GM19238 (cell line): ENCODE measurements around the gene MTURN.

Source experiments
- DNase-seq: peaks from one replicate; pipeline ENCODE4 v3.0.0; 2011; ENCODE audit warnings: low spot score; ENCODE audit not compliant: insufficient read length

MTURN gene

DNA sequence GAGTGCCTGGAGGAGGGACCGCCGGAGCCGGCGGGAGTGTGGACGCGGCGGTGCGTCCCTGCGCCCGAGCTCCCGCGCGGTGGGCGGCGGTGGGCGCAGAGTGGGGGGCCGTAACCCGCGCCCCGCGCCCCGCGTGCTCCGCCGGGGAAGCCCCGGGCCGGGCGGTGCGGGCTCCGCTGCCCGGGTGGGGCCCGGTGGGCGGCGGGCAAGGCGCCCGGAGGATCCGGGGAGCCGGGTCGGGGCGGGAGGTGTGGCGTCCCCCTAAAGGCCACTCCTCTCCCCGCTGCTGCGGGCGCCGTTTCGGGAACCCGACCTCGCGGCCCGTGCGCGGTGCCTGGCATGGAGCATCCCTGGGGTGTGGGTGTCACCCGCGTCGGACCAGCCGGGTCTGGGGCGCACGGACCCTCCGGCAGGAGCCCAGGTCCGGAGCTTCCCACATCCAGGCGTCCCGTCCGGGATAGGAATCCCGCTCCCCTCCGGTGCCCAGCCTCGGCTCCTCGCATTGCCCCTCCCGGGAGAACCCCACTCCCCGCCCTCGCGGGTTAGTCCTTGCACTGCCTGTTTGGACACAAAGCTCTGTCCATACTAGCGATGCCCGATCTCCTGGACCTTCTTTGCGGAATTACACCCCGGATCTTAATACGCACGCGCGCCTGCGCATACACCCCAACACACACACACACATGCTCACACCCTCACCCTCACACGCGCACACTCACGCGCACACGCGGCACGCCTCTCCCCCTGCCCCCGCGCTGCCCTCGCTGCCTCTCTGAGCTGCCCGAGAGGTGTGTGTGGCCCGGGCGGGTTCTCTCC, 723 bp downstream of the MTURN start:
- DNase-seq = peak; percentile 27

DNA sequence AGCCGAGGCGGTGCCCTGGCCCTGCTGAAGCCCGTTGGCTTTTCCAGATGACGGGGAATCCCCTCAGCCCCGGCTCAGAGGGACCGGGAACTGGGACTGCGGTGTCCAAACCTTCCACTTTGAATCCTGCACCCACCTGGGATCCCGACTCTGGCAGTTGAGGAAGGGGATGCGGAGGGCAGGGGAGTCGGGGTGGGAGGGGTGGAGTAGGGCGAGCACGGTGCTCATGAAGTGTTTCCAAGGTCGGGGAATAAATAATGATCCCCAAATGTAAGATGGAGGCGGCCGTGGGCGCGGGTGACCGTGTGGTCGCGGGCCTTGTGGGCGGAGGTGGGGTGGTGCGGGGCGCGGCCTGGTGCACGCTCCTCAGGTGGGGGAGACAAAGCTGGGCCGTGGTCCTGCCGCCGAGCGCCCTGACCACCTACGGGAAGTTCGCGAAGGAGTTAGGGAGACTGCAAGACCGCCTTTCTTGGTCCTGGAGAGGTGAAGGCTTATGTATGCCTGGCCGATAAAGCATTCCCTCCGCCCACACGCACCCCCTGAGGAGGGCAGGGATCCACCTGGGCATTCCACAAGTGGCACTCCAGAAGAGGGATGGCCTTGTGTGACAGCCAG, 1.4 kb downstream of the MTURN start:
- no peak for DNase-seq

DNA sequence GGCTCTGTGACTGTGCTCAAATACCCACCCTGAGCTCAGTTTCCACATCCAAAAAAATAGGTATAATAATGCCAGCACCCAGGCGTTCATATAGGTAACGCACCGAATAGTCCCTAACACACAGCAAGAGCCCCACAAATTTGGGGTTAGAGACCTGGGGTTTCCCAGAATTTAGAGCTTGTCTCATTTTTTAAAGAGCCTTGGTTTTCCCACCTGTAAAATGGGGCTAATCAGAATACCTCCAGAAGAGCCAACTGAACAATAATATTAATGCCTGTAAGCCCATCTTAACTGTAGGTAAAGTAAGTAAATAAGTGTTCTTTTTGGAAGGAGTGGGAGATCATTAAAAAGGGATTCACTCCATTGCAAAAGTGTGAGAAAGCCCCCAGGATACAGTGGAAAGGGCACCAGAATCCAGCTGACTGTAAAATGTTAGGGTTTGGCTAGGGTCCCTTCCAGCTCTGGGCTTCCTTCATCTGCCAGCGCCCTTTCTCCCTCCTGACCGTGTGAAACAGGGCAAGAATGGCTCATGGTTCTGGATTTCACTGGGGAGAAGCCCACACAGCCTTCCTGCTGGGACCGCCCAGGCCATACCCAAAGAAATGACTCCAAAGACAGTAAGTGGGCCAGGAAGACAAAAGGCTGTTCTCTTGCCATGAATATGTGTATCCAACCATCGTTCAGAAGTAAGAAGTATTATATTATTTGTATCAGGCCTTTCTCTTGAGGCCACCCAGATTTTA, 2.1 kb downstream of the MTURN start:
- DNase-seq = no peak

DNA sequence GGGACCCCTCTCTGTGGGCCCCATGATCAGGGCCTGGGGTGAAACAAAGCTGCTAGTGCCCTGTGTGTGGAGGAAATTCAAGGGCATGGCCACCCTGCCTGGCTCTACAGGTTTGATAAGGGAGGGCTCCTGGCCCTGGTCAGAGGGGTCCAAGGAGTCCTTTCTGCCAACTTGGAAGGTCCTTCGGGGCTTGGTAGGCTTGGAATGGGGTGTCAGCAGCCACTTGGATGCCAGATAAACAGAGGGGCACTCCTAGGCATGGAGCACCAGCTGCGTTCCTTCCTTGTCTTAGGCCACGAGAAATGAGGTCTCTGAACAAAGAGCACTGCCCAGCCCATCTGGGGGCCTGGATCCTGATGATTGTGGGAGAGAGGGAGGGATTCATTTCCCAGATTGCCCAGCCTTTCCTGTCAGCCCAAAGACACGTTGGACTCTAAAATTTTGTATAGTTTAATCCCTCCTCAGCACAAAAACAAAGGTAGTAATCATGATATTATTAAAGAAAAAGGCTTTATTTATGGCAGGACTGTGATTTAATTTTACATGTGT, 5.1 kb downstream of the MTURN start:
- DNase-seq = no peak

DNA sequence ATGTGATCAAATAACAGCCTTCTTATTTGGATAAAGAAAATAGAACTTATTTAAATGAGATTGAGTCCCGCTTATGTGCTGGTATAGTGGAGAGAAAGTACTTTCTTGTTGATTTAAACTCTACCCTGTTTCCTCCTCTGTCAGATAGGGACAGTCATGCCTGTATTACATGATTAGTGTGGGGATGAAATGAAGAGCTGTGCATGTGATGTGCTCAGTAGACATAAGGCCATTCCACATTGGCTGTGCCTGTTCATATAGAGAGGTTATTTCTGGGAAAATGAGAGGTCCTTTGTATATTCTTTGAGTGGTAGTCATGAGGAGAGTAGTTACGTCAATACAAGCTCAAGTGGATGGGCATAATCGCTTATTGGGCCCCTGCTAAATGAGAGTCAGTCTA, 5.7 kb downstream of the MTURN start:
- no peak for DNase-seq

DNA sequence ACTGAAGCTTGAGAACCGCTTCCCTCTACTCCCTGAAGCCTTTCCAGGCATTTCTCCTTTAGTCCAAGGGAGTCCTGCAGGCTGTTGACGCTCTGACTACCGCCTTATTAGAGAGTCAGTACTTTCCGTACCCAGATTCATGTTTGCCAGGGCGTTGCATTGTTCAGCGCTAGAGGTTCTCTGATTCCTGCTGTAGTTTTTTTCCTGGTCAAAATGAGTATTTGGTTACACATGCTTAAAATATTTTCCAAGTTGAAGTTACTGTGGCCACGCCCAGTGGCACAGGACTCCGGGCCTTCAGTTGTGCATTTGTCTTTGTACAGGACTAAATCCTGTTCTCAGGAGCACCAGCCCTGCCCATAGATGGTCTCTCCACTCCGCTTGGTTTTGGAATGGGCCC, 7.9 kb downstream of the MTURN start:
- DNase-seq = no peak

DNA sequence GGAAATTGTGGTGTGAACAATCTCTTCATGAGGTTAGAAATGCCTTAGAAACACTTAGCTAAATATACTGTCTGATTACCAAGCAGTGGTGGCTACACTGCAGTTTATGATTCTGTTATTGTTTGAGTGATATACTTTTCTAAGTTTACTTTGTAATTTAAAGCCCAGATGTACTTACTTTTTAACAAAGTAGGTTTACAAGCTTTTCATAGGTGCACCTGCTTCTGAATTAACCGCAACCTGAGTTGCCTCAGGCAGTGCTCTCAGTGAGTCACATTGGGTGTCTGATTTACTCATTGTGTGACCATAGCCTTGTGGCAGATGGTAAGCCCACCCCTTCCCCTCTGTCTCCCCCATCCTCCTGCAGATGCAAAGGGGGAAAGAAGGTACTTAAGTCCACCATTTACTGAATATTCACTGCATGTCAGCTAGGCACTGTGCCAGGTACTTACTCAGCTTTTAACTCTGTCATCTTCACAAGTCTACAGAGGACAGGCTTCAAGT, 9.0 kb downstream of the MTURN start:
- DNase-seq = no peak

DNA sequence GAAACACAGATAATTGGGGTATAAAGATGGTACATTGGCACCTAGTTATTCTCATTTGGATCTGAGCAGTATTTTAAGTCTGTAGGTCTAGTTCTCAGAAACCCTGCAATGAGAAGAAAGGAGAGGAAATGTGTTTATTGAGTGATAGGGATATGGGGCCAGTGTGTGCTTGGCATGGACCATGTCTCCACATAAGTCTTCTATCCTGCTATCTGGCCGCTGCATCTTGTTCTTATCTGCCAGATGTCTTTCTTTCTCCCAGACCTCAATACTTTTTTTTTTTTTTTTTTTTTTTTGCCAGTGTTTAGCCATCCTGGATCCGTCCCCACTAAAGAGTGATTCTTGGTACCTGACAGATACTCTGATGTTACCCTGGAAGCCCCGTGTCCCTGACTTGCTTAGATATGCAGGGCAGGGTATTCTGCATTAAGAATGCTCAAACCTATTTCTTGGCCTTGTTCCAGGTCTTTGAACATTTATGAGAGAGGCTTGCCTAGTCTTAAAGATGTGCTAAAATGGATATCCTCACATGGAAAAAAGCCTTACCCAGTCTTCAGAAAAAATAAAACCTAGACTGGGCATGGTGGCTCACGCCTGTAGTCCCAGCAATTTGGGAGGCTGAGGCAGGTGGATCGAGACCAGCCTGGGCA, 10.0 kb downstream of the MTURN start:
- DNase-seq = no peak

DNA sequence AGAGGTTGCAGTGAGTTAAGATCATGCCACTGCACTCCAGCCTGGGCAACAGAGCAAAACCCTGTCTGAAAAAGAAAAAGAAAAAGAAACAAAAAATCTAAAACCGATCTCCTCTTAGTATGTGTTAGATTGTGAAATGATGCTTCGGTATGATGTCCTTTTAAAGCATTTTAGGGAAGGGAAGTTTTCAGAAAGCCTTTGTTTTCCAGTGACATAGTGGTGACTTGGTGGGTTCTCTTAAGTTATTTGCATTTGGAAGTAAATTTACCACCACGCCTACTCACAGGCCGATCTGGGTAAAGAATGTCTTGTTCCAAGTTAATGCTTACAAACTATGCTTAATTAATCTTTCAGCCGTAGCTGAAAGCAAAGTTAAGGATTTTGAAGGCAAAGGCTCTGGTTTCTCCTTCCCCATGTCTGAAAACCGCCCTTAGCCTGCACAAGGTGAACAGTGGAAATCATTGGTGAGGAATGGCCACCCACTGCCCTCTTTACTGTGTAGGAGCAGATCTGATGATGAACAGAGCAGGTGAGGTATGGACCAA, 10.7 kb downstream of the MTURN start:
- DNase-seq = no peak

DNA sequence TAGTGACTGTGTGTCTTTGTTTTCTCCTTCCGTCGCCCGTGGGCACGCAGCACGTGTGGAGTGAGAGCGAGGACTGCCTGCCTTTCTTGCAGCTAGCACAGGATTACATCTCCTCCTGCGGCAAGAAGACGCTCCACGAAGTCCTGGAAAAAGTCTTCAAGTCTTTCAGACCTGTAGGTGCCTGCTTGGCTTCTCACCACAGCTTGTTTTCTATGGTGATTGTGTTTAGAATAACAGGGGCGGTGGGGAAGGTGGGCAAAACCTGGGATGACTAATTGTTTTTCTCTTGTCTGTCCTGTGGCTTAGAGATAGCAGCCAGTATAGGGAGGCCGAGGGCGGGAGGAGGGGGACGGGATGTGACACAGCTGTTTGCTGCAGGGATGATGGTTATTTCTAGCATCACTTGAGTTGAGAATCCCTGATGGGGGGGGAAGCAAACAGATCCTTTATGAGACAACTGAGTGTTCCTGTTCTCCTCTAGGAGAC, 11.4 kb downstream of the MTURN start:
- DNase-seq = no peak

DNA sequence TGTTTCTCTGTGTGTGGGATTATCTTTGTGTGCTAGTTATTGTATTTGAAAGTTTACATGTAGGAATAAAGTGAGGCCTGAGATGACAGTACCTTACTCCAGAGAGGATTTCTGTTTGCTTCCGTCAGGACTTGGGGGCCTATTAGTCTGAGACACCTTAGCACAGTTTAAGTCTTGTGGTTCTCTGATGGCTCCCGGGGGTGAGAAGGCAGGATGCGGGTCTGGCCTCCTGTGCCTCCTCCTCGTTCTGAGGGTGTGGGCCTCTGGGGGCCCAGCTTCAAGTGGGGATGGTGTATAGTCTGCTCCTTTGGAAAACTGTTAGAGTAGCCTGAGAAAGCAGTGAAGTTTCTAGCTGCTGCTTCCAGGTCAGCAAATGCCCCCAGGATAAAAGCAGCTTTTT, 12.4 kb downstream of the MTURN start:
- DNase-seq = no peak

DNA sequence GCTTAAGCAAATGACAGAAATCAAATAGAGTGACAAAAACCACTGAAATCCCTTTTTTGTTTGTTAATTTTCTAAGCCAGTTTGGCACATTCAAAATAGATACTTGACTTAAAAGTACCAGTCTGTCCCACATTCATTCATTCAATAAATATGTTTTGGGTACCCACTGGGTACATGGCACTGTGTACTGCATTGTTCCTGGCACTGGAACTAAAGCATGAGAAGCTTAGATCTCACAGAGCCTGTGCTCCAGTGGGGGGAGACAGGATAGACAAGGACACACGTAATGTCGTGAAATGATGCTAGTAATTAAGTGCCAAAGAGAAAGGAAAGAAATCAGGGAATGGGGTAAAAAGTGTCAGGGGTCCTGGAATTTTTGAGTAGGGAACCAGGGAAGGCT, 13.0 kb downstream of the MTURN start:
- DNase-seq = no peak

DNA sequence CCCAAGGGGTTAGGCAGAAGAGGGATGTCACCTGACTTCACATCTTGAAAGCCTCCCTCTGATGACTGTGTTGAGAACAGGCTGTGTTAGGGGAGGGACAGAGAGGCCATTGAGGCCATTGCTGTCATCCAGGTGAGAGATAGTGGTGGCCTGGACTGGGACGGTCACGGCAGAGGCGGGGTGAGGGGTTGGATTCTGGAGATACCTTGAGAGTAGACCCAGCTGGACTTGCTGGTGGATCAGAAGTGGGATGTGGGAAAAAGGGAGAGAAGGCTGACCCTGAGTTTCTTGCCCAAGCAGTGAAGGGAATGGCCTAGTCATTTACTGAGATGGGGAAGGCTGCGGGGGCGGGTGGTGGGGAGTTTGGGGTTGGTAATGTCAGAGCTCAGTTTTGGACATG, 13.6 kb downstream of the MTURN start:
- no peak for DNase-seq

DNA sequence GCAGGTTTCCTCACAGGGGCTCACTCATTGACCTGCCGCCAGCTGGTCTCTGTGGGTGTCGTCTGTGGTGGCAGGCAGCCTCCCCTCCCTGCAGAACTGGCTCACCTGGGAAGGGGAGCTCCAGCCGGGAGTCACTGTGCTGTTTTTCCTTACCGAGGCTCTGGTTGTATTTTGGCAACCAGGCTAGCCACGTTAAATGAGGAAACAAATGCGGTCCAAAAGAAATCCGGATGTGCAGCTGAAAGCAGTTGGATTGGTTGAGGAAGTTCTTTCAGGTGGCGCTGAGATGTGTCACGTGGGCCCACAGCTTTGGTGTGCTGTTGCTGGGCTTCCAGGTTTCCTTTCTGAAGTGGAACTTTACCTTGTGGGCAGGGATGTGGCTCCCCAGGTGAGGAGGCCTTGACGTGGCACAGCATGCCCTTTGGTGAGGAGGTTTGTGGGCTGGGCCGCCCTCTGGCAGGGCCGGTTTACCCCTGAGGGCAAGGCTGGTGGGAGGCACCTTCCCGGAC, 14.2 kb downstream of the MTURN start:
- DNase-seq = no peak

DNA sequence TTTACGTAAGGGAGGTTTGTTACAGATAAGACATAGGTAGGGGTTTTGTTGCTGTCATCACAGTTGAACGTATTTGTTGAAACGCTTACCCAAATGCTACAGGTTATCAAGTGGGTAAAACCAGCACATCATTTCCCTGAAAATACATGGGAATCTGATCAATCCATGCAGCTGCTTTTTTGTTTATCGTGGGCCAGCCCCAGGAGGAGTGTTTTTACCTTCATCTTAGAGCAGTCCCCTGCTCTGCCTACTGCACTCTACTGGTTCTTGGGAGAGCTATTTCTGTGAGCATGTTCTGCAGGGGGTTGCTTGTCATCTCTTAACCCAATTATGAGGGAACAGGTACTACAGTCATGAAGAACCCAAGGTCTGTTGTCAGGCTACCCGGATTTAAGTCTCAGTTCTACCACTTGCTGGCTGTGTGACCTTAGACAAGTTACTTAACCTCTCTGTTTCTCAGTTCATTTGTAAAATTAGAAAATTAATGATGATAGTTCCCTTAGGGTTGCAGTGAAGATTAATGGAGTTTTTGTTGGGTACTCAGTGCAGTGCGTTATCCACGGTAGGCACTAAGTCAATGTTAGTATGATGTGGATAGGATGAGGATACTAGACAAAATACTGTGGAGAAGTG, 15.0 kb downstream of the MTURN start:
- no peak for DNase-seq

DNA sequence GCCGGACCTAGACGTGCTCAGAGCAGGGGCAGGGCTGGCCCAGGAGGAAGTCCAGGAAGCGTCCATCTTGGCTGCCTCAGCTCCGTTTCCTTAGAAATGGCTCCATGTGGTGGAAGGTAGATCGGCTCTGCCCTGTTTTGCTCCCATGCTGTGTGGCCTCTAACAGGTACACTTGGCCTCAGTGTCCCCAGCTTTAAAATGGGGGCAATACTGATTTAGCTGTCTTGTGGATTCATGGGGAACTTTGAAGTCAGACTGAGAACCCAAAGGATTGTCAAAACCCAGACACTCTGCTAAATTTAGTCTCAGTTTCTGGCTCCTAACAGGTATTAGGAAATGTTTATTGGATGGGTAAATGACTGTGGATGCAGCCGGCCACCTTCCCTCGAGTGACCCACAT, 15.9 kb downstream of the MTURN start:
- no peak for DNase-seq

DNA sequence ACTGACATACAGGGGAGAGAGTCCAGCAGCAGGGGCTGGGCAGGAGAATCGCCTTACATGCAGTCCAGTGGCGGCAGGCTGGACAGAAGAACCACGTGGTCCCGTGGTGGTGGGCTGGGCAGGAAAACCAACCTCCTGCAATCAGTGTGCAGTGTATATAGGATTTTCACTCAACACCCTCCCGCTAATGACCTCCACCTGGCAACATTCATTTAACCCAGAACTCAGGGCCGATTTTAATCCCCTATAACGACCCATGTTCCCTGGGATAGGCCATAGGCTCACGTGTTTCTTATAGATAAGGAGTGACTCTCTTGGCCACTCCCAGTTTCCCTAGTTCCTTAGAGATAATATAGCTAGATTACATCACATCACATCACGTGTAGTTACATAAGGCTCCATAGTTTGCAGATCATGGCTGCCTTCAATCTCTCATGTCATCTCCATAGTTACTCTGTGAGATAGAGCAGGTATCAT, 19.4 kb downstream of the MTURN start:
- no peak for DNase-seq

DNA sequence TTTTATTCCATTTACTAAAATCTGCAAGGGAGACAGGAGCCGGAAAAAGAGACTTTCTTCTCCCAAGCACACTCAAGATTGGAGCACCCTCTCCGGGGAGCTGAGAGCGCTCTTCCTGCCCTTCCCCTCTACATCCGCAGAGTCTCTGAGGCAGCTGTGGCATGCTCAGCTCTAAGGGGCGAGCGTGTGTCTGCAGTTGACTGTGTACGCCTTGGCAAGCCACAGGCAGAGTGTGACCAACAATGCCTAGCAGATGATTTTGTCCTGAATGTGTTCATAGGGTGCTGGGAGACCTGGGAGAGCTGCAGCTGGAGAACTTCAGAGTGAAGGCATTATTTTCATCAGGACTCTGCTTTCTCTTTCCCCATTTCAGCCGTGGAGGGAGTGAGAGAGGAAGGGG, 20.7 kb downstream of the MTURN start:
- DNase-seq = no peak

DNA sequence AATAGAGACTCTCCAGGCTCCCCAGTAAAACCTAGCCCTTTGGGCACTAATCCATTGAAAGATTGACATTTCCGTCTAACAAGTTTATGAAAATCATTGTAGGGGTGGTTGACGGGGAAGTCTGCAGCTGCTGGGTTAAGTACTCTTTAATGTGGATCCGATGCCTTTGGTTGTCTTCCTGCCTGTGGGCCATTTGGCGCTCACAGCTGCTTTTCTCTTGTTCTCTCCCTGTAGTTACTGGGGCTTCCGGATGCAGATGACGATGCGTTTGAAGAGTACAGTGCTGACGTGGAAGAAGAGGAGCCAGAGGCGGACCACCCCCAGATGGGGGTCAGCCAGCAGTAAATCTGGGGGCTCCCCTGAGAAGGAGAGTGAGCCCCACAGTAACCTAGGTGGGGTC, 22.4 kb downstream of the MTURN start:
- DNase-seq = no peak

DNA sequence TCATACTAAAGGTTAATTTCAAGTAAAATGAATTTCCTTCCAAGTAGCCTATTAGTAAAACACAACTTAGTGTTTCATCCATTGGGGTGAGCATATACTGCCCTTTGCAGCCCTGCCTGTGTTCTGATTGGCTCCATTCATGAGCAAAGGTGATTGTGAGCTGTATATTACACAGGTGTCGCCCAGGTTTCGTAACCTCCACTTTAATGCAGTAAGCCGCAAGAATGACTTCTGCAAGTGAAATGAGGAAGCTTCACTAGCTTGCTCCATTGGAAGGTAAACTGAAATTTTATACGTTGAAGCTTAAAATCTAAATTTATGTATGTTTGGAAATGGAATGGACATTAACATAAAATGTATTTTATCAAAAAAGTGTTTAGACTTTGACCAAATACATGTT, 24.4 kb downstream of the MTURN start:
- no peak for DNase-seq
